DOHH2 (cell line): ENCODE data around the gene GYS2.

Experiments used
- CTCF ChIP-seq: fragments of 200-600 bp; sonication (generic); IDR thresholded peaks from one replicate; pipeline ENCODE4 v1.5.1; 2014; ENCODE audit warnings: antibody characterized with exemption, mild to moderate bottlenecking, low read depth, low read length; ENCODE audit not compliant: poor library complexity, severe bottlenecking
- EZH2phosphoT487 ChIP-seq: fragments of 200-600 bp; sonication (generic); IDR thresholded peaks from 2 replicates; pipeline ENCODE4 v1.6.1; 2017; ENCODE audit warnings: borderline replicate concordance, mild to moderate bottlenecking, antibody characterized with exemption, low read length, moderate library complexity, mixed read lengths

GRCh38 chr12:21500786-21501257 lies 103.8 kb downstream of the GYS2 start:
- TF ChIP-seq CTCF (no peak), EZH2phosphoT487 (no peak)
